ENCODE measurements around the gene C2CD4C. TPM values are rescaled to one million over a fixed set of nuclear protein-coding genes. Genes with fewer than 3 reads are reported as not detected.

Gene C2CD4C
- total and polyA plus RNA-seq, 10 of the 15 experiments (the other 5 are each of a cell fraction or from before 2014, with no cell fraction given): not detected

GRCh38 chr19:408441-408901 lies 476 bp downstream of the C2CD4C start (continued):
- TF ChIP-seq, protein P1, sequence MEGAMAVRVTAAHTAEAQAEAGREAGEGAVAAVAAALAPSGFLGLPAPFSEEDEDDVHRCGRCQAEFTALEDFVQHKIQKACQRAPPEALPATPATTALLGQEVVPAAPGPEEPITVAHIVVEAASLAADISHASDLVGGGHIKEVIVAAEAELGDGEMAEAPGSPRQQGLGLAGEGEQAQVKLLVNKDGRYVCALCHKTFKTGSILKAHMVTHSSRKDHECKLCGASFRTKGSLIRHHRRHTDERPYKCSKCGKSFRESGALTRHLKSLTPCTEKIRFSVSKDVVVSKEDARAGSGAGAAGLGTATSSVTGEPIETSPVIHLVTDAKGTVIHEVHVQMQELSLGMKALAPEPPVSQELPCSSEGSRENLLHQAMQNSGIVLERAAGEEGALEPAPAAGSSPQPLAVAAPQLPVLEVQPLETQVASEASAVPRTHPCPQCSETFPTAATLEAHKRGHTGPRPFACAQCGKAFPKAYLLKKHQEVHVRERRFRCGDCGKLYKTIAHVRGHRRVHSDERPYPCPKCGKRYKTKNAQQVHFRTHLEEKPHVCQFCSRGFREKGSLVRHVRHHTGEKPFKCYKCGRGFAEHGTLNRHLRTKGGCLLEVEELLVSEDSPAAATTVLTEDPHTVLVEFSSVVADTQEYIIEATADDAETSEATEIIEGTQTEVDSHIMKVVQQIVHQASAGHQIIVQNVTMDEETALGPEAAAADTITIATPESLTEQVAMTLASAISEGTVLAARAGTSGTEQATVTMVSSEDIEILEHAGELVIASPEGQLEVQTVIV (IDR thresholded peaks at IDR 0.05; ENCODE audit: borderline replicate concordance, partially characterized antibody): no peak
- TF ChIP-seq IRF5 (IDR thresholded peaks at IDR 0.05; ENCODE audit: borderline replicate concordance) (no peak), KLF5 (IDR thresholded peaks at IDR 0.05; ENCODE audit: partially characterized antibody) (no peak), DPF2 (IDR thresholded peaks at IDR 0.05) (no peak), STAT3 (IDR thresholded peaks at IDR 0.05; ENCODE audit: low read depth, low read length) (no peak), ATF7 (IDR thresholded peaks at IDR 0.05; ENCODE audit: low read depth) (no peak), MYB (IDR thresholded peaks at IDR 0.05; ENCODE audit: borderline replicate concordance, low read depth, low read length) (no peak), PBX3 (IDR thresholded peaks at IDR 0.05; ENCODE audit: insufficient replicate concordance, low read depth, low read length) (no peak), JUND (IDR thresholded peaks at IDR 0.05; ENCODE audit: low read depth, low read length) (no peak), ZNF217 (IDR thresholded peaks at IDR 0.05) (no peak), RB1 (IDR thresholded peaks at IDR 0.05; ENCODE audit: borderline replicate concordance) (no peak), ELK1 (IDR thresholded peaks at IDR 0.05; ENCODE audit: low read depth, low read length) (no peak), ZNF274 (IDR thresholded peaks at IDR 0.05; ENCODE audit: insufficient read depth, insufficient read length) (no peak), ZNF622 (IDR thresholded peaks at IDR 0.05) (no peak), CBFB (IDR thresholded peaks at IDR 0.05; ENCODE audit: low read depth) (no peak)
